Kidney epithelial cell (primary cell): ENCODE measurements around the gene CLIC2. TPM values are rescaled to one million over a fixed set of nuclear protein-coding genes. Genes with fewer than 3 reads are reported as not detected.
"Not testable (repeated sequence)": the region's sequence is repeated elsewhere in the genome, so short reads cannot be mapped to it uniquely, and the experiment has no call there.

ENCODE experiments used
- DNase-seq: peaks from one replicate; pipeline ENCODE4 v3.0.0-alpha.2; 2010; ENCODE audit warnings: low read depth
- H3K27me3 ChIP-seq: 2 replicates; pipeline ENCODE4 v1.6.0; 2011; ENCODE audit warnings: low read length; ENCODE audit not compliant: control insufficient read depth, insufficient read depth
- H3K36me3 ChIP-seq: 2 replicates; pipeline ENCODE4 v1.5.1; 2011; ENCODE audit warnings: low read length; ENCODE audit not compliant: control insufficient read depth, insufficient read depth
- H3K4me3 ChIP-seq: 2 replicates; pipeline ENCODE4 v1.5.1; 2011; ENCODE audit warnings: low read depth, mild to moderate bottlenecking, control low read depth, low read length
- total RNA-seq: library from RNA; depleted of rRNA; stranded (reverse); fragments of >200 nt; gene quantifications from 2 replicates; pipeline ENCODE4 v1.2.3, GENCODE V29; 2015
- TF ChIP-seq, protein P1 (sequence below): IDR thresholded peaks from 2 replicates; pipeline ENCODE4 v1.5.1; 2011; ENCODE audit warnings: mild to moderate bottlenecking, moderate library complexity, low read length, control low read depth, inconsistent platforms; ENCODE audit not compliant: insufficient read depth, poor library complexity, severe bottlenecking

The CLIC2 gene
- not detected in 2 replicates for total RNA-seq

DNA sequence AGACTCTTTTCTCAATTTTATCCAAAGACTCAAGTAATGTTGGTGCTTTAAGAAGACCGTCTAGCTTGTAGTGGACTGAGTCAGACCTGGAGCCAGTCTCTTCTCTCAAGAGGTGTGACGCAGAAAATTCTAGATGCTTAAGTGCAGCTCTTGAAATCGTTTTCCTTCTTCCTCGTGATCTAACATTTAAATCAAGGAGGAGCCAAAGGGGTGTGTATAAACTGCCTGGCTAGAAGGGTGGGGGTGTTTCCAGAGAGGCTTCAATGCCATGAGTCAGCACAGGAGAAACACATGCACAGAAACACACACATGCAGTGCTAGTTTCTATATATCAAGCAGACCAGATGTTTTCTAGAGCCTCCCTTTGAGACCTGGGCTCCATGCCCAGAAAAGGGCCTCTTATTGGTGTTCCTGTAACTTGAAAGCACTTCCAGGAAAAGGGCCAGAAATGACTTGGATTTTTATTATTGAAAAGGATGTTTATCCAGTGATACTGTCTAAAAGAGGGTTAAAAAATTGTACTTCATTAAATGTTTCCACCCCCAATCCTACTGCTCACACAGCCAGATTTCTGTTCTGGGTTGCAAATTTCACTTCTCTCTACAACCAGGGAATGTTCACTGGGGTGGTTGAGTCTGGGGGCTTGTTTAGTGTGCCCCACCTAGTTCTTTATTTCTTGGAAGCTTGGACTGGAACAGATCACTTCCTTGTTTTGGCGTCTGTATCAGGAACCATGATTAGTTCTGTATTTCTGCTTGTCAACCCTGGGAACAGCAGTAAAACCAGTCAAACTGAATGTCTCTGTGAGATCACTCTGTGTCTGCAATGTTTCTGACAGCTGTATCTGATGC is at the start of gene CLIC2:
TSS of gene CLIC2 (minus strand) at position 129 of the 851 bp plus-strand sequence. CDS start 187 bp downstream, outside the sequence.
- DNase-seq = no peak
- TF ChIP-seq, protein P1, sequence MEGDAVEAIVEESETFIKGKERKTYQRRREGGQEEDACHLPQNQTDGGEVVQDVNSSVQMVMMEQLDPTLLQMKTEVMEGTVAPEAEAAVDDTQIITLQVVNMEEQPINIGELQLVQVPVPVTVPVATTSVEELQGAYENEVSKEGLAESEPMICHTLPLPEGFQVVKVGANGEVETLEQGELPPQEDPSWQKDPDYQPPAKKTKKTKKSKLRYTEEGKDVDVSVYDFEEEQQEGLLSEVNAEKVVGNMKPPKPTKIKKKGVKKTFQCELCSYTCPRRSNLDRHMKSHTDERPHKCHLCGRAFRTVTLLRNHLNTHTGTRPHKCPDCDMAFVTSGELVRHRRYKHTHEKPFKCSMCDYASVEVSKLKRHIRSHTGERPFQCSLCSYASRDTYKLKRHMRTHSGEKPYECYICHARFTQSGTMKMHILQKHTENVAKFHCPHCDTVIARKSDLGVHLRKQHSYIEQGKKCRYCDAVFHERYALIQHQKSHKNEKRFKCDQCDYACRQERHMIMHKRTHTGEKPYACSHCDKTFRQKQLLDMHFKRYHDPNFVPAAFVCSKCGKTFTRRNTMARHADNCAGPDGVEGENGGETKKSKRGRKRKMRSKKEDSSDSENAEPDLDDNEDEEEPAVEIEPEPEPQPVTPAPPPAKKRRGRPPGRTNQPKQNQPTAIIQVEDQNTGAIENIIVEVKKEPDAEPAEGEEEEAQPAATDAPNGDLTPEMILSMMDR = no peak
- no peak within 1 kb of the TSS for H3K4me3 ChIP-seq
- no peaks in the 10 kb centered on the region for H3K36me3 ChIP-seq
- no peaks in the 10 kb centered on the region for H3K27me3 ChIP-seq

DNA sequence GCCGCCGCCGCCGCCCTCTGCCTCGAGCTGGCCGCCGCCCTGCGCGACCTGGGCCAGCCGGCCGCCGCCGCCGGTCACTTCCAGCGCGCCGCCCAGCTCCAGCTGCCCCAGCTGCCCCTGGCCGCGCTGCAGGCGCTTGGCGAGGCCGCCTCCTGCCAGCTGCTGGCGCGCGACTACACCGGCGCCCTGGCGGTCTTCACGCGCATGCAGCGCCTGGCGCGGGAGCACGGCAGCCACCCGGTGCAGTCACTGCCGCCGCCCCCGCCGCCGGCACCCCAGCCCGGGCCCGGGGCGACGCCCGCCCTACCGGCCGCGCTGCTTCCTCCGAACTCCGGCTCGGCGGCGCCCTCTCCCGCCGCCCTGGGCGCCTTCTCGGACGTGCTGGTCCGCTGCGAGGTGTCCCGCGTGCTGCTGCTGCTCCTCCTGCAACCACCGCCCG is 48.1 kb upstream of the CLIC2 start:
- not testable (repeated sequence) for H3K4me3 ChIP-seq, H3K36me3 ChIP-seq, DNase-seq

DNA sequence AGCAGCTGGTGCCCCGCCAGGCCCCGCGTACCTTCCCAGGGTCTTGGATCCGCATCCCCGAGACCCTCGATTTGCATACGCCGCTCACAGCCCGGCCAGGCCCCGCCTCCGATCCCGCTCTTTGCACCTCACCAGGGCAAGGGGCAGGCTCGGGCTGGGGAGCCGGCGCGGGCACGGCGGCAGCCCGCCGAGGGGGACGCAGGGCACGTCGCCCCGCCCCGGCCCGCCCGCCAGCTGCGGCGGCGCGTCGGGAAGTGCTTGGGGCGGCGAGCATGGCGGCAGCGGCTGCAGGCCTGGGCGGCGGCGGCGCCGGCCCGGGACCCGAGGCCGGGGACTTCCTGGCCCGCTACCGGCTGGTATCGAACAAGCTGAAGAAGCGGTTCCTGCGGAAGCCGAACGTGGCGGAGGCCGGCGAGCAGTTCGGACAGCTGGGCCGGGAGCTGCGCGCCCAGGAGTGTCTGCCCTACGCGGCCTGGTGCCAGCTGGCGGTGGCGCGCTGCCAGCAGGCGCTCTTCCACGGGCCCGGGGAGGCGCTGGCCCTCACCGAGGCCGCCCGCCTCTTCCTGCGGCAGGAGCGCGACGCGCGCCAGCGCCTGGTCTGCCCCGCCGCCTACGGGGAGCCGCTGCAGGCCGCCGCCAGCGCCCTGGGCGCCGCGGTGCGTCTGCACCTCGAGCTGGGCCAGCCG is 47.6 kb upstream of the CLIC2 start, which contains the start of gene F8A2:
TSS of gene F8A2 (plus strand) at position 253 of the 686 bp plus-strand sequence. CDS start at position 273, 20 bp downstream.
- not testable (repeated sequence) for DNase-seq, H3K36me3 ChIP-seq, H3K4me3 ChIP-seq, H3K27me3 ChIP-seq

More for the DNA sequence above, 48.1 kb upstream of the CLIC2 start:
- H3K27me3 ChIP-seq = not testable (repeated sequence)

DNA sequence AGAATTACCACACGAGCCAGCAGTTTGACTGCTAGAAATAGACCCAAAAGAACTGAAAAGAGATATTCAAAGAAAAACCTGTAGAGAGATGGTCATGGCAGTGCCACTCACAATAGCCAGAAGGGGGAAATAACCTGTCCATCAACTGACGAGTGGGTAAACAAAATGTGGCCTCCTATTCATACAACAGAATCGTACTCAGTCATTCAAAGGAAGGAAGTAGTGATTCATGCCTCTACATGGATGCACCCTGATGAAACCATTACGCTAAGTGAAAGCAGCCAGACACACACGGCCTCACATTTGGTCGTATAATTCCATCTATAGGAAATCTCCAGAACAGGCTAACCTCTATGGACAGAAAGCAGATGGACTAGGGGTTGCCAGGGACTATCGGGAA is 45.4 kb upstream of the CLIC2 start:
- H3K4me3 ChIP-seq, DNase-seq, H3K27me3 ChIP-seq, H3K36me3 ChIP-seq: not testable (repeated sequence)

DNA sequence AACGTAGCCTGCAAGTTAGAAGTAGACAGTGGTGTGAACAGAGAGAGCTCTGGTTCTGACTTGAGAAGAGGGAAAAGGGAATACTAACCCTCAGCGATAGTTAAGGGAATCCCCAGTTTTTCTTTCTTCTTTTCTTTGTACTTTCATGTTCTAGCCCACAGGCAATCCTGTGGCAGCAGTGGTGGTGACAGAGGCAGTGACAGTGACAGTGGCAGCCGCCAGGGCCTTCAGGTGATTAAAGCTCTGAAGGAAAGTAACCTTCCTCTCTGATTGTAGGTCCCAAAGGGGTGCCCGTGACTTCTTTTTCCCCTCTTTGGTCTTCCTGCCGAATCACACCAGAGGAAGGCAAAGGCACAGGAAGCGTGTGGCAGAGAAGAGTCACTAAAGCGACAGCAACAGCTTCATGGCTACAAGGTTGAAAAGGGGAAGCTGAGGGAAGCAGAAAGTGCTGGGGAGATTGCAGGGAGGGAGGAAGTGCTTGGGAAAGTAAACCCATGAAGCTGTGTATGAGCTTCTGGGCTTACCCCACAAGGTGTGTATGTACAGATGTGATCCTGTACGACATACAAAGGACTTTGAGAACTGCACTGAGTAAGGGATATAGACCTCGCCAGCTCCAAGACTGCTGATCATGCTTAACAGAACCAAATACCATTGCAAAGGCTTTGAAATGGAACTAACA is 39.5 kb upstream of the CLIC2 start:
- H3K36me3 ChIP-seq, DNase-seq, H3K27me3 ChIP-seq, H3K4me3 ChIP-seq: not testable (repeated sequence)

DNA sequence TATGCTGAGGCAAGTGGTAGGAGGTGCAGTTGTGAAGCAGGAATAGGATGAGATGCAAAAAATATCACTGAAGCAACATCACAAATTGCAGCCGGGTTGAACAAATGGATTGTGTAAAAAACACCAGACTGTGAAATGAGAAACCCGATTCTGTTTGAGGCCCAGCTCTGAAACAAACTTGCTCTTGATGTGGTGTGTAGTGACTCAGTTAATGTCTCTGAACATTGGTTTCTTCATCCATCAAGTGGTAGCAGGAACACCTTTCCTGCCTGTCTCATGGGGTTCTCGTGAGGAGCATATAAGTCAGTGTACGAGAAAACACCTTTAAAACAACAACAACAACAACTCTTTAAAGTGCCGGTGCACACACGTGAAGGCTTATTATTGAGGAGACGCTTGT is 29.3 kb upstream of the CLIC2 start:
- not testable (repeated sequence) for H3K36me3 ChIP-seq, H3K27me3 ChIP-seq, DNase-seq, H3K4me3 ChIP-seq

DNA sequence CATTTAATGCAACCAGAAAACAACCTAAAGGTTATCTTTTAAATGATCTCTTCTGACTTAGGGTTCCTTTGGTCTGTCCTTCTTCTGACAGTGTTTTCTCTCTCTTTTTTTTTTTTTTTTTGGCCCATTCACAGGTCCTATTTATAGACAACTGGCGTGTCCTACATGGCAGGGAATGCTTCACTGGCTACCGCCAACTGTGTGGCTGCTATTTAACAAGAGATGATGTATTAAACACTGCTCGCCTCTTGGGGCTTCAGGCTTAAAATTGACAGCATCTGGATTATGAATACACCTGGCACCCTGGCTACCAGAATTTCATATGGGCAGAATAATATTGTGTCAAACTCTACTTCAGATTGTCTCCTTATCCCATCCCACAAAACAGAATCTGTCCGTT is 15.0 kb upstream of the CLIC2 start:
- not testable (repeated sequence) for H3K27me3 ChIP-seq, H3K36me3 ChIP-seq, DNase-seq, H3K4me3 ChIP-seq

DNA sequence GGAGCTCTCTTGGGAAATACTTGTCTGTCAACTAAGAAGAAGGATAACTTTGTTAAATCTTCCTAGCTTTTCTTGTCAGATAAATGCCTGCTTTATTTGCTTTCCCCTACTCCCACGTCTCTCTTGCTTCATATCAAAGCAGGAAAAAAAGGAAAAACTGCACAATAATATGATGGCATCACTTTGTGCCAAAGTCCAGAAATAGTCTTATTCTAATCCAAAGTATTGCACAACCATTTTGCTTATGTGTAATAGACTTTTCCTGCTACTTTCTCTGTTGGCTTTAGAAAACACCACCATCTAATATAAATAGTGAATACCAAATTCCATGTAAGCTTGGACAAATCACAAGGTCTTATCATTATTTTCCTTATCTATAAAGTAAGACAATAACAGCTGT is 11.3 kb upstream of the CLIC2 start:
- not testable (repeated sequence) for DNase-seq, H3K36me3 ChIP-seq, H3K4me3 ChIP-seq, H3K27me3 ChIP-seq

DNA sequence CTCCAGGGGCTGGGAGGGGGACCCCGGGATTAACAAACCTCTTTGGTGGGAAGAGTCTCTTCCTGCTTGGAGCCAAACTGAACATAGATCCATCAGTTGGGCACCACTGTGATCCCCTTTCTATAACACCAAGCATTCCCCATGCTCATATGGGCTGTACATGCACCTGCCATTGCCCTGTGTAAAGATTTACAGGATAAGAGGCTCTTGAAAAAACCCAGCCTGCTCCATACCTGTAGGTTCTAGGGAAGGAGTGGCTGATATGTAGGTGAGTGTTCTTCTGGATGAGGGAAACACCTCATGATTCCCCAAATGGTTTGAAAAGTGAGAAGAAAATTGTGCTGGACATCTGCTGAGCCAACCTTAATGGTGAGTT is 911 bp upstream of the CLIC2 start:
- H3K36me3 ChIP-seq, H3K27me3 ChIP-seq, H3K4me3 ChIP-seq, DNase-seq: not testable (repeated sequence)
